B cell (primary cell): ENCODE measurements around the gene RNF213. TPM values are rescaled to one million over a fixed set of nuclear protein-coding genes. Genes with fewer than 3 reads are reported as not detected.

Source experiments
- ATAC-seq: fragments of 200-7000 bp; cut with Tn5 transposase; one replicate; pipeline ENCODE4 v1.10.0; 2021; ENCODE audit warnings: low read depth, mild to moderate bottlenecking, moderate number of reproducible peaks, moderate library complexity
- CTCF ChIA-PET: fragments of 350-600 bp; sonication (Branson Sonifier 250); formaldehyde crosslinking; loops from one replicate; lab custom pipeline; 2021; ENCODE audit warnings: antibody characterized with exemption, inconsistent platforms; lab: Charles Lee
- POLR2A ChIA-PET: fragments of 350-600 bp; sonication (Branson Sonifier 250); formaldehyde crosslinking; loops from one replicate; lab custom pipeline; 2021; ENCODE audit warnings: antibody characterized with exemption; lab: Charles Lee
- DNase-seq: peaks from one replicate; pipeline ENCODE4 v3.0.0; 2013
- H2AFZ ChIP-seq: 2 replicates; pipeline ENCODE4 v1.6.1; 2012; ENCODE audit warnings: mild to moderate bottlenecking, low read depth, low read length; ENCODE audit not compliant: insufficient read depth, poor library complexity, severe bottlenecking
- H3K27ac ChIP-seq, 2 donors: 1 replicate in 1 of 2; 2 replicates in 1 of 2; pipeline ENCODE4 v1.5.1; 2012 to 2013; ENCODE audit warnings: low read length in 2 of 2, mild to moderate bottlenecking in 2 of 2, moderate library complexity in 1 of 2
- H3K27me3 ChIP-seq, 4 experiments: fragments of 200-600 bp in 1 of 4; sonication (generic) in 1 of 4; replicated peaks in 1 of 4; 1 replicate in 2 of 4; 2 replicates in 2 of 4; pipeline versions ENCODE4 v1.6.1 to v1.7.0; 2013 to 2016; ENCODE audit warnings: low read length in 3 of 4, mild to moderate bottlenecking in 2 of 4, mixed read lengths in 1 of 4, moderate library complexity in 1 of 4; ENCODE audit not compliant: insufficient read depth in 4 of 4, control insufficient read depth in 3 of 4; ENCODE audit errors: control extremely low read depth in 1 of 4
- H3K36me3 ChIP-seq, 2 experiments: replicated peaks in 1 of 2; 1 replicate in 1 of 2; 2 replicates in 1 of 2; pipeline versions ENCODE4 v1.6.1 to v1.7.1; 2013; ENCODE audit warnings: low read length in 1 of 2; ENCODE audit not compliant: insufficient read depth in 2 of 2, control insufficient read depth in 1 of 2; ENCODE audit errors: control extremely low read depth in 1 of 2, extremely low read depth in 1 of 2
- H3K4me1 ChIP-seq, 2 donors: fragments of 200-600 bp in 1 of 2; sonication (generic) in 1 of 2; 1 replicate in 1 of 2; 2 replicates in 1 of 2; pipeline versions ENCODE4 v1.5.1 to v1.6.1; 2013 to 2017; ENCODE audit warnings: low read length in 2 of 2; ENCODE audit not compliant: control insufficient read depth in 2 of 2, insufficient read depth in 2 of 2
- H3K4me2 ChIP-seq: replicated peaks from 2 replicates; pipeline ENCODE3; 2012; ENCODE audit warnings: mild to moderate bottlenecking, low read depth, low read length; ENCODE audit not compliant: poor library complexity, severe bottlenecking
- H3K4me3 ChIP-seq, 5 experiments: fragments of 200-600 bp in 1 of 5; sonication (generic) in 1 of 5; 1 replicate in 3 of 5; 2 replicates in 2 of 5; pipeline versions ENCODE4 v1.5.1 to v1.7.0; 2011 to 2016; ENCODE audit warnings: low read length in 4 of 5, mild to moderate bottlenecking in 4 of 5, low read depth in 2 of 5, control low read depth in 1 of 5, moderate library complexity in 1 of 5; ENCODE audit not compliant: insufficient read depth in 1 of 5; ENCODE audit errors: control extremely low read depth in 1 of 5, extremely low read depth in 1 of 5
- H3K79me2 ChIP-seq: fragments of 200-600 bp; sonication (generic); one replicate; pipeline ENCODE4 v1.6.0; 2016; ENCODE audit warnings: low read length; ENCODE audit not compliant: control insufficient read depth, insufficient read depth
- H3K9ac ChIP-seq: fragments of 200-600 bp; sonication (generic); 2 replicates; pipeline ENCODE4 v1.6.1; 2017; ENCODE audit warnings: mild to moderate bottlenecking, low read length, moderate library complexity
- H3K9me3 ChIP-seq, 3 donors: one replicate each; pipeline versions ENCODE4 v1.6.1 to v1.7.1; 2013; ENCODE audit warnings: low read length in 2 of 3; ENCODE audit not compliant: control insufficient read depth in 2 of 3, insufficient read depth in 1 of 3; ENCODE audit errors: control extremely low read depth in 1 of 3
- H4K20me1 ChIP-seq: 2 replicates; pipeline ENCODE4 v1.6.0; 2012; ENCODE audit warnings: mild to moderate bottlenecking, low read length; ENCODE audit not compliant: insufficient read depth, control insufficient read depth, poor library complexity, severe bottlenecking
- H3K27ac Mint-ChIP-seq: one replicate; pipeline ENCODE4 v1.8.0; 2021; ENCODE audit warnings: mixed read lengths
- H3K27me3 Mint-ChIP-seq: one replicate; pipeline ENCODE4 v1.8.0; 2021; ENCODE audit warnings: mixed read lengths
- H3K4me1 Mint-ChIP-seq: one replicate; pipeline ENCODE4 v1.8.0; 2021; ENCODE audit warnings: mixed read lengths
- H3K4me3 Mint-ChIP-seq: one replicate; pipeline ENCODE4 v1.8.0; 2021; ENCODE audit warnings: mixed read lengths
- H3K9me3 Mint-ChIP-seq: one replicate; pipeline ENCODE4 v1.8.0; 2022; ENCODE audit warnings: mixed read lengths; ENCODE audit not compliant: insufficient read depth
- CTCF ChIP-seq: fragments of 200-600 bp; IDR thresholded peaks from one replicate; pipeline ENCODE4 v1.8.0; 2022; ENCODE audit warnings: antibody characterized with exemption, mild to moderate bottlenecking
- EZH2 ChIP-seq: IDR thresholded peaks from 2 replicates; pipeline ENCODE4 v1.6.1; 2012; ENCODE audit warnings: borderline replicate concordance, low read depth, mild to moderate bottlenecking, moderate library complexity, low read length; ENCODE audit not compliant: insufficient read depth, poor library complexity, severe bottlenecking
- WGBS: methylation state at CpG from one replicate; pipeline ENCODE4 v1.1.5; 2013; ENCODE audit warnings: missing lambda C conversion rate; ENCODE audit not compliant: insufficient coverage; 5-methylcytosine and 5-hydroxymethylcytosine counted together
- intact Hi-C: fragments of 100-400 bp; cut with micrococcal nuclease; formaldehyde crosslinking; loops from one replicate; pipeline ENCODE4 v1.10.0; 2022
- polyA plus RNA-seq: library from polyadenylated mRNA; depleted of rRNA; stranded (reverse); fragments of >200 nt; gene quantifications from 2 replicates; pipeline ENCODE4 v1.2.3, GENCODE V29; 2012
- total RNA-seq, 2 donors: library from RNA; stranded (reverse); fragments of 120-200 nt in 1 of 2; gene quantifications; 1 replicate in 1 of 2; 2 replicates in 1 of 2; pipeline versions ENCODE4 v1.2.3 to v1.2.4, GENCODE V29; 2013 to 2022

The RNF213 gene
- total and polyA plus RNA-seq, 2 donors (not counting 1 experiment from before 2014, with no cell fraction given) = 121 to 287 TPM

GRCh38 chr17:80214878-80215210 lies 45.8 kb upstream of the RNF213 start:
- Histone ChIP-seq H3K79me2 (peaks cover 21% of the 10 kb centered on the region), H3K4me2 (no peak overlapping the region), H3K36me3 (peaks cover 0 to 43% of the 10 kb centered on the region in 2 experiments), H3K9ac (no peak overlapping the region), H3K4me3 (no peak overlapping the region), H3K4me1 (peaks cover 14 to 31% of the 10 kb centered on the region in 2 donors), H2AFZ (no peak overlapping the region), H3K27me3 (no peaks in the 10 kb centered on the region), H4K20me1 (peaks cover 23% of the 10 kb centered on the region), H3K27ac (no peak overlapping the region), H3K9me3 (peaks cover 0 to 2% (median 0%) of the 10 kb centered on the region in 3 donors)
- WGBS = 92% methylated on average over 17 of the region's 17 CpGs
- Mint-ChIP-seq H3K9me3 (no peaks in the 10 kb centered on the region), H3K4me3 (no peak overlapping the region), H3K27ac (no peak overlapping the region), H3K4me1 (peaks cover 22% of the 10 kb centered on the region), H3K27me3 (no peaks in the 10 kb centered on the region)
- intact Hi-C loops = no loop called here
- CTCF ChIA-PET = interaction anchor here (0.5 kb wide), 1 partner anchor 54 kb away, joined by 3 read pairs; no protein-coding TSS in a partner anchor
- POLR2A ChIA-PET = no interaction called here
- no peak for DNase-seq
- no peak for TF ChIP-seq CTCF
- no peak for TF ChIP-seq EZH2
- ATAC-seq = no peak

- H3K79me2 ChIP-seq = peaks cover 23% of the 10 kb centered on the region
- H3K9me3 ChIP-seq = peaks cover 0 to 2% (median 0%) of the 10 kb centered on the region in 3 donors
- H3K27me3 ChIP-seq = no peaks in the 10 kb centered on the region
- Mint-ChIP-seq H3K4me3 (no peak overlapping the region), H3K27ac (no peak overlapping the region), H3K27me3 (no peaks in the 10 kb centered on the region), H3K9me3 (no peaks in the 10 kb centered on the region), H3K4me1 (peaks cover 25% of the 10 kb centered on the region)
- CTCF ChIA-PET = interaction anchor here (1.2 kb wide), 1 partner anchor 21 kb away, joined by 6 read pairs; no protein-coding TSS in a partner anchor
- no peak overlapping the region for H3K9ac ChIP-seq
- peaks cover 23% of the 10 kb centered on the region for H4K20me1 ChIP-seq
- intact Hi-C loops = no loop called here
- no peak overlapping the region for H3K4me2 ChIP-seq
- ATAC-seq (no peak), DNase-seq (no peak)
- H3K4me1 ChIP-seq = peaks cover 14 to 39% of the 10 kb centered on the region in 2 donors
- TF ChIP-seq EZH2 = no peak
- H3K36me3 ChIP-seq = peaks cover 0 to 25% of the 10 kb centered on the region in 2 experiments
- POLR2A ChIA-PET = no interaction called here
- H3K27ac ChIP-seq = no peak overlapping the region
- H2AFZ ChIP-seq = no peak overlapping the region
- no peak overlapping the region for H3K4me3 ChIP-seq
- 97% methylated on average over 29 of the region's 40 CpGs for WGBS
Observed at GRCh38 chr17:80216473-80217456, 43.9 kb upstream of the RNF213 start.
